Tibial nerve (tissue), 4 donors: ENCODE results near the gene ATP5MC3.

Experiments used
- EP300 ChIP-seq, 2 donors: sonication (generic); formaldehyde crosslinking; IDR thresholded peaks; one replicate each; pipeline ENCODE4 v1.6.1; 2017; ENCODE audit warnings: antibody characterized with exemption in 2 of 2, mild to moderate bottlenecking in 1 of 2
- POLR2A ChIP-seq, 2 donors: fragments of 450-650 bp; IDR thresholded peaks; one replicate each; pipeline ENCODE4 v1.6.1; 2017; ENCODE audit warnings: antibody characterized with exemption in 2 of 2, mild to moderate bottlenecking in 2 of 2, moderate library complexity in 2 of 2
- TF ChIP-seq, protein P1 (sequence below), 5 experiments: fragments of 200-600 bp in 3 of 5; fragments of 450-650 bp in 2 of 5; sonication (generic) in 3 of 5; IDR thresholded peaks; one replicate each; pipeline ENCODE4 v1.5.1; 2016 to 2019; ENCODE audit warnings: antibody characterized with exemption in 5 of 5, mild to moderate bottlenecking in 3 of 5, moderate library complexity in 2 of 5

DNA sequence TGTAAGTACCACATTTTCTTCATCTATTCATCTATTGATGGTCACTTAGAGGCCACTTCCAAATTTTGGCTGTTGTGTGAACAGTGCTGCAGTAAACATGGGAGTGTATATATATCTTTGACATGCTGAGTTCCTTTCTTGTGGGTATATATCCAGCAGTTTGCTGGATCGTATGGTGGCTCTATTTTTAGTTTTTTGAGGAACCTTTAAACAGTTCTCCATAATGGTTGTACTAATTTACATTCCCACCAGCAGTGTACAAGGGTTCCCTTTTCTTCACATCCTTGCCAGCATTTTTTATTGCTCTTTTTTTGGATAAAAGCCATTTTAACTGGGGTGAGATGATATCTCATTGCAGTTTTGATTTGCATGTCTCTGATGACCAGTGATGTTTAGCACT is 7.3 kb upstream of the ATP5MC3 start:
- no peak for TF ChIP-seq POLR2A (IDR thresholded peaks at IDR 0.05)
- TF ChIP-seq, protein P1, sequence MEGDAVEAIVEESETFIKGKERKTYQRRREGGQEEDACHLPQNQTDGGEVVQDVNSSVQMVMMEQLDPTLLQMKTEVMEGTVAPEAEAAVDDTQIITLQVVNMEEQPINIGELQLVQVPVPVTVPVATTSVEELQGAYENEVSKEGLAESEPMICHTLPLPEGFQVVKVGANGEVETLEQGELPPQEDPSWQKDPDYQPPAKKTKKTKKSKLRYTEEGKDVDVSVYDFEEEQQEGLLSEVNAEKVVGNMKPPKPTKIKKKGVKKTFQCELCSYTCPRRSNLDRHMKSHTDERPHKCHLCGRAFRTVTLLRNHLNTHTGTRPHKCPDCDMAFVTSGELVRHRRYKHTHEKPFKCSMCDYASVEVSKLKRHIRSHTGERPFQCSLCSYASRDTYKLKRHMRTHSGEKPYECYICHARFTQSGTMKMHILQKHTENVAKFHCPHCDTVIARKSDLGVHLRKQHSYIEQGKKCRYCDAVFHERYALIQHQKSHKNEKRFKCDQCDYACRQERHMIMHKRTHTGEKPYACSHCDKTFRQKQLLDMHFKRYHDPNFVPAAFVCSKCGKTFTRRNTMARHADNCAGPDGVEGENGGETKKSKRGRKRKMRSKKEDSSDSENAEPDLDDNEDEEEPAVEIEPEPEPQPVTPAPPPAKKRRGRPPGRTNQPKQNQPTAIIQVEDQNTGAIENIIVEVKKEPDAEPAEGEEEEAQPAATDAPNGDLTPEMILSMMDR (IDR thresholded peaks at IDR 0.05) = no peak
- no peak for TF ChIP-seq EP300 (IDR thresholded peaks at IDR 0.05)
